ENCODE measurements around the gene AMMECR1.

DNA sequence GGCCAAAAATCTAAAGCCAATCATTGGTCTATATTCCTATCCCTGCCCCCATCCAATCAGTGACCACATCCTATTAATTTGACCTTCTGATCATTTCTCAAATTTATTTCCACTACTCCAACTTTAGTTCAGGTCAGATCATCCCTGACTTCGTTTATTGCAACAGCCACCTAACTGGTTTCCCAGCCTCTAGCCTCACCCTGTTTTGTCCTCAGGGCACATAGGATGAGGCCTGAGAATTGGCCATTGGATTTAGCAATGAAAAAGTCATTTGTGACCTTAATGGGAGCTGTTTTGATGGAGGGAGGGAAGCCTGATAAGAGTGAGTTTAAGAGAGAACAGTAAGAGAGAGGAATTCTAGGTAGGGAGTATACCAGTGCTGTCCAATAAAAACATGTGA, 155.0 kb downstream of the AMMECR1 start:
- no peak for TF ChIP-seq FOXM1 (IDR thresholded peaks at IDR 0.05; ENCODE audit: borderline replicate concordance)
- TF ChIP-seq, protein P1, sequence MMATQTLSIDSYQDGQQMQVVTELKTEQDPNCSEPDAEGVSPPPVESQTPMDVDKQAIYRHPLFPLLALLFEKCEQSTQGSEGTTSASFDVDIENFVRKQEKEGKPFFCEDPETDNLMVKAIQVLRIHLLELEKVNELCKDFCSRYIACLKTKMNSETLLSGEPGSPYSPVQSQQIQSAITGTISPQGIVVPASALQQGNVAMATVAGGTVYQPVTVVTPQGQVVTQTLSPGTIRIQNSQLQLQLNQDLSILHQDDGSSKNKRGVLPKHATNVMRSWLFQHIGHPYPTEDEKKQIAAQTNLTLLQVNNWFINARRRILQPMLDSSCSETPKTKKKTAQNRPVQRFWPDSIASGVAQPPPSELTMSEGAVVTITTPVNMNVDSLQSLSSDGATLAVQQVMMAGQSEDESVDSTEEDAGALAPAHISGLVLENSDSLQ (IDR thresholded peaks at IDR 0.05) = no peak
- no peak for TF ChIP-seq ELF4 (IDR thresholded peaks at IDR 0.05)
- TF ChIP-seq HDGF (IDR thresholded peaks at IDR 0.05; ENCODE audit: borderline replicate concordance) = no peak
- no peak for TF ChIP-seq LEF1 (IDR thresholded peaks at IDR 0.05; ENCODE audit: borderline replicate concordance)
- no peak for TF ChIP-seq SUZ12 (IDR thresholded peaks at IDR 0.05)
- TF ChIP-seq FOXA1 (IDR thresholded peaks at IDR 0.05) = no peak
- no peak for TF ChIP-seq SP1 (IDR thresholded peaks at IDR 0.05)
- no peak for TF ChIP-seq NFRKB (IDR thresholded peaks at IDR 0.05)
- TF ChIP-seq TARDBP (IDR thresholded peaks at IDR 0.05) = no peak
- no peak for TF ChIP-seq FOXK2 (IDR thresholded peaks at IDR 0.05)
- TF ChIP-seq L3MBTL2 (conservative IDR thresholded peaks at IDR 0.05) = no peak
